ENCODE measurements around the gene ORM1. TPM values are rescaled to one million over a fixed set of nuclear protein-coding genes. Genes with fewer than 3 reads are reported as not detected.
"Not testable (repeated sequence)": the region's sequence is repeated elsewhere in the genome, so short reads cannot be mapped to it uniquely, and the experiment has no call there.

ORM1 gene
- total RNA-seq, 1 donor from 2014 or later, result not detected

DNA sequence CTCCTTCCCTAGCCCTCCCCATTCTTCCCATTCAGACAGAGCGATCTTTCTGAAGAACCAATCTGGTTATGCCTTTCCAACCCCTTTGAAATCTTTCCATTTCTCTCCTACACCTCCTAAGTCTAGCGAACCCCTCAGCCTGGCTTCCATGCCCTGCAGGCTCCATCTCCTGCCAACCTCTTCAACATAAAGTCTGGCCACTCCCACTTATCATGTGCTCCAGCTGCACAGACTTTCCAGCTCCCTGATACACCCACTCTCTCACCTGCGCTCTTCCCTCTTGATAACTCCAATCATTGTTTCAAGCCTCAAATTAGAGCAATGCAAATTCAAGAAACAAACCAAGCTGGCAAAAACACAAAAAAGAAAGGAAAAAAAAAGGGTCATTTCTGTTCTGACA is 3.8 kb upstream of the ORM1 start:
- peaks cover 4% of the 10 kb centered on the region for H3K4me1 Mint-ChIP-seq
- no peaks in the 10 kb centered on the region for H3K27me3 Mint-ChIP-seq
- no peak overlapping the region for H3K27ac Mint-ChIP-seq
- DNase-seq, result no peak
- no peaks in the 10 kb centered on the region for H3K9me3 Mint-ChIP-seq
- H3K4me3 Mint-ChIP-seq, result no peak overlapping the region
- intact Hi-C loops (cut with micrococcal nuclease), result no loop called here
- no peaks in the 10 kb centered on the region for H3K36me3 Mint-ChIP-seq (ENCODE audit: low read depth)

DNA sequence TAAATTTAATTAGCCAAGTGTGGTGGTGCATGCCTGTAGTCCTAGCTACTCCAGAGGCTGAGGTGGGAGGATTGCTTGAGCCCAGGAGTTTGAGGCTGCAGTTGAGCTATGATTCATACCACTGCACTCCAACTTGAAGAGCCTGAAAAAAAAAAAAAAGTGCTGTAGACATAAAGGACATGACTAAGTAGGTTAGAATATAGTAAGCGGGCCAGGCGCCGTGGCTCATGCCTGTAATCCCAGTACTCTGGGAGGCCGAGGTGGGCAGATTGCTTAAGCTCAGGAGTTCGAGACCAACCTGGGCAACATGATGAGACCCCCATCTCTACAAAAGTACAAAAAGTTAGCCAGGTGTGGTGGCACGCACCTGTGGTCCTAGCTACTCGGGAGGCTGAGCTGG is 2.2 kb upstream of the ORM1 start:
- H3K27ac Mint-ChIP-seq; H3K27me3 Mint-ChIP-seq; H3K4me1 Mint-ChIP-seq; DNase-seq; H3K36me3 Mint-ChIP-seq (ENCODE audit: low read depth); H3K9me3 Mint-ChIP-seq; H3K4me3 Mint-ChIP-seq; intact Hi-C loops (cut with micrococcal nuclease): not testable (repeated sequence)

DNA sequence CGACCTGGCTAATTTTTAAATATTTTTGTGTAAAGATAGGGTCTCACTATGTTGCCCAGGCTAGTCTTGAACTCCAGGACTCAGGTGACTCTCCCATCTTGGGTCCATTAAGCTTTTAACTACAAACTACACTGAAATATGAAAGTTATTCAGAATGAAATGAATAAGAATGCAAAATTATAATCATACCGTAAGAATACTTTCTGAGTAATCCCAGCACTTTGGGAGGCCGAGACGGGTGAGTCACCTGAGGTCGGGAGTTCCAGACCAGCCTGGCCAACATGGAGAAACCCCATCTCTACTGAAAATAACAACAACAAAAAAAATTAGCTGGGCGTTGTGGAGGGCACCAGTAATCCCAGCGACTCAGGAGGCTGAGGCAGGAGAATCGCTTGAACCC is 1.1 kb upstream of the ORM1 start:
- H3K9me3 Mint-ChIP-seq, result no peaks in the 10 kb centered on the region
- peaks cover 4% of the 10 kb centered on the region for H3K4me1 Mint-ChIP-seq
- no peaks in the 10 kb centered on the region for H3K36me3 Mint-ChIP-seq (ENCODE audit: low read depth)
- H3K27ac Mint-ChIP-seq, result no peak overlapping the region
- DNase-seq, result no peak
- H3K4me3 Mint-ChIP-seq, result no peak overlapping the region
- intact Hi-C loops (cut with micrococcal nuclease), result no loop called here
- H3K27me3 Mint-ChIP-seq, result no peaks in the 10 kb centered on the region

DNA sequence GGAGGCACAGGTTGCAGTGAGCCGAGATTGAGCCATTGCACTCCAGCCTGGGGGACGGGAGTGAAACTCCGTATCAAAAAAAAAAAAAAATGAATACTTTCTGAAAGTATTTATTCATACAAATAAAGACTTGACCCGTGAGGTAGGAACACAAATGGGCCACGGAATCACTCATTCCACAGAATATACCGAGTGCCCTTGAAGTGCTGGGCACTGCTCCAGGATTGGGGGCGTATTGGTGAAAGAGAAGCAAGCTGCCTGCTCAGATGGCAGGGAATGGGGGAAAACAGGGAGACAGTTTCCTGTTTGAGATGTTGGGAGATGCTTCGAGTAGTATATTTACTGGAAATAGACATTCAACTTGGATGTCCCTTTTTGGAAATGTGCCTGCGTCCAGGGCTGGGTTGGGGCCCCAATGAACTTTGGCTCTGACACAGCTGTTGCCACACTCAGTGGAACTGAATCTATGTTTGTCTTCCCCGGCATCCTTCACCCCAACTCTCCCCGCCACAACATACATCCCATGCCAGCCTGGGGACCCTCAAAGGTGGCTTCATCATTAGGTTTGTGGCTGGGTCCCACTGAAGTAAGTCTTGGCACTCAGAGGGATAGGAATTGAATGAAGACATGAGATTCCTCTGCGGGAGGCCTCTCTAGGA is 609 bp upstream of the ORM1 start:
- H3K4me1 Mint-ChIP-seq; H3K9me3 Mint-ChIP-seq; H3K4me3 Mint-ChIP-seq; DNase-seq; H3K27ac Mint-ChIP-seq; H3K36me3 Mint-ChIP-seq (ENCODE audit: low read depth); intact Hi-C loops (cut with micrococcal nuclease); H3K27me3 Mint-ChIP-seq: not testable (repeated sequence)

DNA sequence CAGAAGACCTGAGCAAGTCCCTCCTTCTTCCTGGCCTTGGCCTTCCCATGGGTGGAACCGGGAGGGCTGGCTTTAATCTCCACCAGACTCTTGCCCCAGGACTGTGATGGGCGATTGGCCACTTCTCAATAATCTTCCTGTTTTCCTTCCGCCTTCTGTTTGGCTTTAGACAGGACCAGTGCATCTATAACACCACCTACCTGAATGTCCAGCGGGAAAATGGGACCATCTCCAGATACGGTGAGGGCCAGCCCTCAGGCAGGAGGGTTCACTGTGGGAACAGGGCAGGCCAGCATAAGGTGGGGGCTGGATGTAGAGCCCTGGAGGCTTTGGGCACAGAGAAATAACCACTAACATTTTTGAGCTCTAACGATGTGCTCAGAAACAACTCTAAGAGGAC is 951 bp downstream of the ORM1 start:
- intact Hi-C loops (cut with micrococcal nuclease); H3K27me3 Mint-ChIP-seq; H3K9me3 Mint-ChIP-seq; DNase-seq; H3K4me3 Mint-ChIP-seq; H3K36me3 Mint-ChIP-seq (ENCODE audit: low read depth); H3K27ac Mint-ChIP-seq; H3K4me1 Mint-ChIP-seq: not testable (repeated sequence)

DNA sequence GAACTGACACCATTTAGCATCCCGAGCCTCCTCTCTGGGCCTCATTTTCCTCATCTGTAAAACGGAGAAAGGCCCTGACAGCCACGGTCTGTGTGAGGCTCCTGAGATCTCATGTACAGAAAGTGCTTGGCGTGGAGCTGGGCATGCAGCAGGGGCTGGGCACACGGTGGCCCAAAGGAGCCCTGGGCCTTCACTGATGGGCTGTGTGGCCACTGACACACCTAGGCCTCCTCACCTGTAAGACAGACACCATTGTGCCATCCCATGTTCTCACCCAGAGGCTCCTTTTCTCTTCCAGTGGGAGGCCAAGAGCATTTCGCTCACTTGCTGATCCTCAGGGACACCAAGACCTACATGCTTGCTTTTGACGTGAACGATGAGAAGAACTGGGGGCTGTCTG is 1.6 kb downstream of the ORM1 start:
- H3K27me3 Mint-ChIP-seq, result no peaks in the 10 kb centered on the region
- no peak overlapping the region for H3K27ac Mint-ChIP-seq
- no peak for DNase-seq
- no peaks in the 10 kb centered on the region for H3K36me3 Mint-ChIP-seq (ENCODE audit: low read depth)
- no peaks in the 10 kb centered on the region for H3K4me1 Mint-ChIP-seq
- intact Hi-C loops (cut with micrococcal nuclease), result no loop called here
- no peak overlapping the region for H3K4me3 Mint-ChIP-seq
- H3K9me3 Mint-ChIP-seq, result no peaks in the 10 kb centered on the region

DNA sequence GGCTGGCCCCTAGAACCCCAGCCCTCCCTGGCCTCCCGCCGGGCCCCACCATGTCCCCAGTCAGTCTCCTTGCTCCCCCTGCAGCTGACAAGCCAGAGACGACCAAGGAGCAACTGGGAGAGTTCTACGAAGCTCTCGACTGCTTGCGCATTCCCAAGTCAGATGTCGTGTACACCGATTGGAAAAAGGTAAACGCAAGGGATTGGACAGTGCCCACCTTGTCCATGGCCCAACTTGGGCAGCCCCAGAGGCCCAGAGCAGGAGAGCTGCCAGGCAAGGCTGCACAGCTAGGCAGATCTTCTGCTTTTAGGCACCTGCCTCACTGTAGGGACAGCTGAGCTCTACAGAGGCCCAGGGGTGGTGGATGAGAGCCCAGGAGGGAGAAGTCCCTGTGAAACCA is 2.1 kb downstream of the ORM1 start:
- H3K4me3 Mint-ChIP-seq, result not testable (repeated sequence)

DNA sequence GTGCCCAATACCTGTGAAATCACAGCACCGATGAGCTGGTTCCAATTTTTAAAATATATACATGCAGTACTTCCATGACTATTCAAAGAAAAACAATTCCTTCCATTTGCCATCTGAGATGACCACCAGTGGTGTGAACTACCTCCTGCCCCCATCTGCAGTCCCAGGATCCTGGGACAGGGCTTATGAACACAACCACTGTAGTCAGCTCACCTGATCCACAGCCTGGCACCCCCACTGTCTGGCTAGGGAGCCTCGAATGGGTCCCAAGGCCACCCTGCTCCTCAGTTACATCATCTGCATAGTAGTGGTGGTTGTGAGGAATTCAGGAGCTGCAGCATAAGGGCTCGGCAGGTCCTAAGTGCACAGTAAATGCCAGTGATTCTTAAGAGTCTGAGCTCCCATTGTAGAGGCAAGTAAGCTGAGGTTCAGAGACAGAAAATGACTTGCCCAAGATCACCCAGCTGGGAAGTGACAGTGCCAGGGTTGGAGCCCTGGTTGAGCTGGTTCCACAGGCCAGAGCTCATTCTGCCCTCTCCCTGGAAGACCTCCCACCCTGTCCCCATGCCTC is 2.9 kb downstream of the ORM1 start:
- H3K4me3 Mint-ChIP-seq; H3K36me3 Mint-ChIP-seq (ENCODE audit: low read depth); H3K27me3 Mint-ChIP-seq; H3K27ac Mint-ChIP-seq; DNase-seq; intact Hi-C loops (cut with micrococcal nuclease); H3K9me3 Mint-ChIP-seq; H3K4me1 Mint-ChIP-seq: not testable (repeated sequence)

More for the DNA sequence above, 2.1 kb downstream of the ORM1 start:
- H3K27me3 Mint-ChIP-seq; H3K9me3 Mint-ChIP-seq; DNase-seq; H3K36me3 Mint-ChIP-seq (ENCODE audit: low read depth); intact Hi-C loops (cut with micrococcal nuclease); H3K4me1 Mint-ChIP-seq; H3K27ac Mint-ChIP-seq: not testable (repeated sequence)

DNA sequence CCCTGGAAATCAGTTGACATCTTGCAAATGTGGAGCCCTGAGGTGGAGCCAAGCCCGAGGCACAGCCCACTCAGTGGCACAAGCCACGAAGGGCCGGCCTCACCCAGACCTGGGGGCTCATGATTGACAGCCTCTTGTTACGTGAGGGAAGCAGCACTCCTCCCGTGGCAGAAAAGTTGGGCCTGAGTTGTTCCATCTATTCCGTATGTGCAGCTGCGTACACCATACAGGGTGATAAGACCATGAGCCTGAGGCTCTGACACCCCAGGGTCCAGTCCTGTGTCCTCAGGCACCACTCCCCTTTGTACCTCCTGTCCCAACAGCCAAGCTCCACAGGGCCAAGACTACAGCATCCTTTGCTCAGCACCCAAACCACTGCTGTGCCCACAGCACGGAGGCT is 4.9 kb downstream of the ORM1 start:
- DNase-seq, result peak; percentile 63
- Mint-ChIP-seq H3K9me3 (no peaks in the 10 kb centered on the region), H3K4me1 (peaks cover 1% of the 10 kb centered on the region), H3K4me3 (no peak overlapping the region), H3K27me3 (no peaks in the 10 kb centered on the region), H3K27ac (no peak overlapping the region), H3K36me3 (ENCODE audit: low read depth) (no peaks in the 10 kb centered on the region)
- intact Hi-C loops (cut with micrococcal nuclease), result no loop called here

DNA sequence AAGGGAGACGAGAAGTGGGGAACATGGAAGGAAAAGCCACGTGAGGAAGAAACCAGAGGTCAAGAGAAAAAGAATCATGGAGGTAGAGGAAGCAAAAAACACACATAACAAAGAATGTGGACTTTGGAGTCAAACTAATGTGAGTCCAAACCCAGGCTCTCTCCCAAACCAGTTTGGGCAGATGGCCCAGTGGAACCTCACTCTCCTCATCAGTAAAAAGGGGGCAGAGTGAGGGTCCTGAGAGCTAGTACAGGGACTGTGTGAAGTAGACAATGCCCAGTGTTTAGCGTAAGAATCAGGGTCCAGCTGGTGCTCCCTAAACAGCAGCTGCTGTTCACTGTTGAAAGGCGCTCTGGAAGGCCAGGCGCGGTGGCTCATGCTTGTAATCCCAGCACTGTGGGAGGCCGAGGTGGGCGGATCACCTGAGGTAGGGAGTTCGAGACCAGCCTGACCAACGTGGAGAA is 5.5 kb downstream of the ORM1 start:
- H3K4me1 Mint-ChIP-seq; H3K36me3 Mint-ChIP-seq (ENCODE audit: low read depth); DNase-seq; H3K27me3 Mint-ChIP-seq; intact Hi-C loops (cut with micrococcal nuclease); H3K4me3 Mint-ChIP-seq; H3K27ac Mint-ChIP-seq; H3K9me3 Mint-ChIP-seq: not testable (repeated sequence)

DNA sequence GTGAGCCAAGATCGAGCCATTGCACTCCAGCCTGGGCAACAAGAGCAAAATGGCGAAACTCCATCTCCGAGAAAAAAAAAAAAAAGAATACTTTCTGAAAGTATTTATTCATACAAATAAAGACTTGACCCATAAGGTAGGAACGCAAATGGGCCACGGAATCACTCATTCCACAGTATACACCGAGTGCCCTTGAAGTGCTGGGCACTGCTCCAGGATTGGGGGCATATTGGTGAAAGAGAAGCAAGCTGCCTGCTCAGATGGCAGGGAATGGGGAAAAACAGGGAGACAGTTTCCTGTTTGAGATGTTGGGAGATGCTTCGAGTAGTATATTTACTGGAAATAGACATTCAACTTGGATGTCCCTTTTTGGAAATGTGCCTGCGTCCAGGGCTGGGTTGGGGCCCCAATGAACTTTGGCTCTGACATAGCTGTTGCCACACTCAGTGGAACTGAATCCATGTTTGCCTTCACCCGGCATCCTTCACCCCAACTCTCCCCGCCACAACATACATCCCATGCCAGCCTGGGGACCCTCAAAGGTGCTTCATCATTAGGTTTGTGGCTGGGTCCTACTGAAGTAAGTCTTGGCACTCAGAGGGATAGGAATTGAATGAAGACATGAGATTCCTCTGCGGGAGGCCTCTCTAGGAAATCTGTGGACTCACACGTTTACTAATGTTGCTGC is 6.2 kb downstream of the ORM1 start:
- peak; percentile 58 for DNase-seq
- H3K9me3 Mint-ChIP-seq; H3K4me1 Mint-ChIP-seq; H3K27ac Mint-ChIP-seq; H3K4me3 Mint-ChIP-seq; intact Hi-C loops (cut with micrococcal nuclease); H3K27me3 Mint-ChIP-seq; H3K36me3 Mint-ChIP-seq (ENCODE audit: low read depth): not testable (repeated sequence)

DNA sequence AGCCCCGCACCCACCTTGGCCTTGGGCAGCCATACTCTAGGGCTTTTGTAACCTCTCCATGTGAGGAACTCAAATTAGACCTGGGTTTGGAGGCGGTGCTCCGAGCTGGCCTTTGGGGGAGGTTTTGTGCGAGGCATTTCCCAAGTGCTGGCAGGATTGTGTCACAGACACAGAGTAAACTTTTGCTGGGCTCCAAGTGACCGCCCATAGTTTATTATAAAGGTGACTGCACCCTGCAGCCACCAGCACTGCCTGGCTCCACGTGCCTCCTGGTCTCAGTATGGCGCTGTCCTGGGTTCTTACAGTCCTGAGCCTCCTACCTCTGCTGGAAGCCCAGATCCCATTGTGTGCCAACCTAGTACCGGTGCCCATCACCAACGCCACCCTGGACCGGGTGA is 6.7 kb downstream of the ORM1 start, which contains the start of gene ORM2:
ORM2 (plus strand) TSS at position 245 of the 398 bp plus-strand sequence; CDS start at position 281, 36 bp downstream.
- DNase-seq; H3K4me3 Mint-ChIP-seq; H3K27ac Mint-ChIP-seq; intact Hi-C loops (cut with micrococcal nuclease); H3K27me3 Mint-ChIP-seq; H3K36me3 Mint-ChIP-seq (ENCODE audit: low read depth); H3K9me3 Mint-ChIP-seq; H3K4me1 Mint-ChIP-seq: not testable (repeated sequence)

DNA sequence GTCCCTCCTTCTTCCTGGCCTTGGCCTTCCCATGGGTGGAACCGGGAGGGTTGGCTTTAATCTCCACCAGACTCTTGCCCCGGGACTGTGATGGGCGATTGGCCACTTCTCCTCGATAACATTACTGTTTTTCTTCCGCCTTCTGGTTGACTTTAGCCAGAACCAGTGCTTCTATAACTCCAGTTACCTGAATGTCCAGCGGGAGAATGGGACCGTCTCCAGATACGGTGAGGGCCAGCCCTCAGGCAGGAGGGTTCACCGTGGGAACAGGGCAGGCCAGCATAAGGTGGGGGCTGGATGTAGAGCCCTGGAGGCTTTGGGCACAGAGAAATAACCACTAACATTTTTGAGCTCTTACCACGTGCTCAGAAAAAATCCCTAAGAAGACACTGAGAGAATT is 7.7 kb downstream of the ORM1 start:
- no peaks in the 10 kb centered on the region for H3K9me3 Mint-ChIP-seq
- H3K27ac Mint-ChIP-seq, result peak overlapping the region; percentile 48
- DNase-seq, result peak; percentile 58
- H3K4me3 Mint-ChIP-seq, result no peak overlapping the region
- no peaks in the 10 kb centered on the region for H3K27me3 Mint-ChIP-seq
- H3K4me1 Mint-ChIP-seq, result peaks cover 3% of the 10 kb centered on the region
- H3K36me3 Mint-ChIP-seq (ENCODE audit: low read depth), result peaks cover 13% of the 10 kb centered on the region
- intact Hi-C loops (cut with micrococcal nuclease), result no loop called here

DNA sequence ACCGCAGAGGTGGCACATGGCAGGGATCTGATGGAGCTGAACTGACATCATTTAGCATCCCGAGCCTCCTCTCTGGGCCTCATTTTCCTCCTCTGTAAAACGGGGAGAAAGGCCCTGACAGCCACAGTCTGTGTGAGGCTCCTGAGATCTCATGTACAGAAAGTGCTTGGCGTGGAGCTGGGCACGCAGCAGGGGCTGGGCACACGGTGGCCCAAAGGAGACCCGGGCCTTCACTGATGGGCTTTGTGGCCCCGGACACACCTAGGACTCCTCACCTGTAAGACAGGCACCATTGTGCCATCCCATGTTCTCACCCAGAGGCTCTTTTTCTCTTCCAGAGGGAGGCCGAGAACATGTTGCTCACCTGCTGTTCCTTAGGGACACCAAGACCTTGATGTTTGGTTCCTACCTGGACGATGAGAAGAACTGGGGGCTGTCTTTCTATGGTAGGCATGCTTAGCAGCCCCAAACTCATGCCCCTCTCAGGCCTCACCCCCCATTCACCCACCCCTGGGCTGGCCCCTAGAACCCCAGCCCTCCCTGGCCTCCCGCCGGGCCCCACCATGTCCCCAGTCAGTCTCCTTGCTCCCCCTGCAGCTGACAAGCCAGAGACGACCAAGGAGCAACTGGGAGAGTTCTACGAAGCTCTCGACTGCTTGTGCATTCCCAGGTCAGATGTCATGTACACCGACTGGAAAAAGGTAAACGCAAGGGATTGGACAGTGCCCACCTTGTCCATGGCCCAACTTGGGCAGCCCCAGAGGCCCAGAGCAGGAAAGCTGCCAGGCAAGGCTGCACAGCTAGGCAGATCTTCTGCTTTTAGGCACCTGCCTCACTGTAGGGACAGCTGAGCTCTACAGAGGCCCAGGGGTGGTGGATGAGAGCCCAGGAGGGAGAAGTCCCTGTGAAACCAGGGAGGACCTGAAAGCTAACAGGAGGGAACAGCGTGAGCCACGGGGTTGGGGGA is 8.6 kb downstream of the ORM1 start:
- Mint-ChIP-seq H3K27ac (peak overlapping the region; percentile 48), H3K36me3 (ENCODE audit: low read depth) (peaks cover 22% of the 10 kb centered on the region)
- H3K4me1 Mint-ChIP-seq; H3K9me3 Mint-ChIP-seq; H3K4me3 Mint-ChIP-seq; intact Hi-C loops (cut with micrococcal nuclease); H3K27me3 Mint-ChIP-seq: not testable (repeated sequence)
- peak; percentile 62 for DNase-seq
